Uterus (tissue), 4 donors: ENCODE measurements around the gene HID1. TPM values are rescaled to one million over a fixed set of nuclear protein-coding genes. Genes with fewer than 3 reads are reported as not detected.
A peak's percentile ranks its signal among the peaks of the same experiment; 100 is the strongest.

ENCODE experiments used
- DNase-seq, 2 donors: peaks; one replicate each; pipeline ENCODE4 v3.0.0-alpha.2; 2019 to 2020
- H3K27ac ChIP-seq, 2 donors: fragments of 200-600 bp; sonication (generic); 1 replicate in 1 of 2; 2 replicates in 1 of 2; pipeline ENCODE4 v1.5.1; 2016 to 2018
- H3K27me3 ChIP-seq, 2 donors: fragments of 200-600 bp; sonication (generic); one replicate each; pipeline ENCODE4 v1.5.1; 2018 to 2019; ENCODE audit warnings: control low read depth in 1 of 2
- H3K36me3 ChIP-seq, 2 donors: fragments of 200-600 bp; sonication (generic); one replicate each; pipeline ENCODE4 v1.5.1; 2019; ENCODE audit warnings: control low read depth in 1 of 2
- H3K4me1 ChIP-seq, 2 donors: fragments of 200-600 bp; sonication (generic); one replicate each; pipeline ENCODE4 v1.5.1; 2018 to 2019; ENCODE audit warnings: control low read depth in 1 of 2
- H3K4me3 ChIP-seq, 2 donors: fragments of 200-600 bp; sonication (generic); 1 replicate in 1 of 2; 2 replicates in 1 of 2; pipeline ENCODE4 v1.5.1; 2018 to 2019; ENCODE audit warnings: mild to moderate bottlenecking in 1 of 2
- H3K9me3 ChIP-seq, 2 donors: fragments of 200-600 bp; sonication (generic); one replicate each; pipeline ENCODE4 v1.5.1; 2019; ENCODE audit warnings: control low read depth in 1 of 2
- POLR2A ChIP-seq, 2 donors: fragments of 450-650 bp; IDR thresholded peaks; one replicate each; pipeline ENCODE4 v1.6.1; 2016; ENCODE audit warnings: antibody characterized with exemption in 2 of 2, mild to moderate bottlenecking in 1 of 2, moderate library complexity in 1 of 2
- intact Hi-C: fragments of 100-400 bp; cut with DNase I; formaldehyde crosslinking; loops from one replicate; pipeline ENCODE4 v1.15.1; 2023; ENCODE audit warnings: low total_unique reads
- total RNA-seq, 4 donors: library from RNA; depleted of rRNA in 3 of 4; stranded (reverse); fragments of >200 nt in 3 of 4; gene quantifications; one replicate each; pipeline versions ENCODE4 v1.1.0 to v1.2.4, GENCODE V29; 2014 to 2023
- TF ChIP-seq, protein P1 (sequence below), 4 experiments: fragments of 200-600 bp in 2 of 4; fragments of 450-650 bp in 2 of 4; sonication (generic) in 2 of 4; IDR thresholded peaks; one replicate each; pipeline ENCODE4 v1.5.1; 2016 to 2019; ENCODE audit warnings: antibody characterized with exemption in 4 of 4, mild to moderate bottlenecking in 2 of 4, moderate library complexity in 1 of 4
- donor health status: DM: yes; HTN: yes; CAD: no.

The HID1 gene
- total RNA-seq, 4 donors from 2014 or later: 4.4 to 46.2 (median 22.6) TPM

DNA sequence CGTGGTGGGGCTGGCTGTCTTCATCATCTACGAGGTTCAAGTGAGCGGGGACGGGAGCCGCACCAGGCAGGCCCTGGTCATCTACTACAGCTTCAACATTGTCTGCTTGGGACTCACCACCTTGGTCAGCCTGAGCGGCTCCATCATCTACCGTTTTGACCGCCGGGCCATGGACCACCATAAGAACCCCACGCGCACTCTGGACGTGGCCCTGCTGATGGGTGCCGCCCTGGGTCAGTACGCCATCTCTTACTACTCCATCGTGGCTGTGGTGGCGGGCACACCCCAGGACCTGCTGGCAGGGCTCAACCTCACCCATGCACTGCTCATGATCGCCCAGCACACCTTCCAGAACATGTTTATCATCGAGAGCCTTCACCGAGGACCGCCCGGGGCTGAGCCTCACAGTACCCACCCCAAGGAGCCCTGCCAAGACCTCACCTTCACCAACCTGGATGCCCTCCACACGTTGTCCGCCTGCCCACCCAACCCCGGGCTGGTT, 42.0 kb downstream of the HID1 start:
- DNase-seq: no peak
- H3K27ac ChIP-seq: no peak overlapping the region
- H3K4me3 ChIP-seq: no peak overlapping the region
- H3K9me3 ChIP-seq: no peaks in the 10 kb centered on the region
- H3K27me3 ChIP-seq: peaks cover 0 to 13% of the 10 kb centered on the region in 2 donors
- no peaks in the 10 kb centered on the region for H3K36me3 ChIP-seq
- no peaks in the 10 kb centered on the region for H3K4me1 ChIP-seq
- TF ChIP-seq POLR2A (IDR thresholded peaks at IDR 0.05): no peak
- TF ChIP-seq, protein P1, sequence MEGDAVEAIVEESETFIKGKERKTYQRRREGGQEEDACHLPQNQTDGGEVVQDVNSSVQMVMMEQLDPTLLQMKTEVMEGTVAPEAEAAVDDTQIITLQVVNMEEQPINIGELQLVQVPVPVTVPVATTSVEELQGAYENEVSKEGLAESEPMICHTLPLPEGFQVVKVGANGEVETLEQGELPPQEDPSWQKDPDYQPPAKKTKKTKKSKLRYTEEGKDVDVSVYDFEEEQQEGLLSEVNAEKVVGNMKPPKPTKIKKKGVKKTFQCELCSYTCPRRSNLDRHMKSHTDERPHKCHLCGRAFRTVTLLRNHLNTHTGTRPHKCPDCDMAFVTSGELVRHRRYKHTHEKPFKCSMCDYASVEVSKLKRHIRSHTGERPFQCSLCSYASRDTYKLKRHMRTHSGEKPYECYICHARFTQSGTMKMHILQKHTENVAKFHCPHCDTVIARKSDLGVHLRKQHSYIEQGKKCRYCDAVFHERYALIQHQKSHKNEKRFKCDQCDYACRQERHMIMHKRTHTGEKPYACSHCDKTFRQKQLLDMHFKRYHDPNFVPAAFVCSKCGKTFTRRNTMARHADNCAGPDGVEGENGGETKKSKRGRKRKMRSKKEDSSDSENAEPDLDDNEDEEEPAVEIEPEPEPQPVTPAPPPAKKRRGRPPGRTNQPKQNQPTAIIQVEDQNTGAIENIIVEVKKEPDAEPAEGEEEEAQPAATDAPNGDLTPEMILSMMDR (IDR thresholded peaks at IDR 0.05): no peak
- intact Hi-C loops: no loop called here

DNA sequence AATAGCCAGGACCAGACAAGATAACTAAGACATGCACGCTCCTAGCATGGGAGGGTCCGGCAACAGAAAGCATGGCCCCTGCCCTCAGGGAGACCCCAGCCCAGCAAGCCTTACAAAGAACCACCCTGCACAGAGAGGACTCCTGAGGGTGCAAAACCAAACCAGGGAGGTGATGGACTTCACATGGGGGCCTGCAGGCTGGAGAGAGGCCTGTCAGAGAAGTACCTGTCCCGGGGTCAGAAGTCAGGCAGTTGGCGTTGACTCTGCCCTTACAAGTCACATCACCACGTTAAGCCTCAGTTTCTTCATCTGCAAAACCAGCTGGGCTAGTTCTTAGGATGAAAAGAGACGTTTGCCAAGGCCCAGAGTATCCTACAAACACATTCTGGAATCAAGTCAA, 43.8 kb downstream of the HID1 start:
- no peak overlapping the region for H3K4me3 ChIP-seq
- no peaks in the 10 kb centered on the region for H3K36me3 ChIP-seq
- peaks cover 0 to 2% of the 10 kb centered on the region in 2 donors for H3K27me3 ChIP-seq
- no peak overlapping the region for H3K27ac ChIP-seq
- intact Hi-C loops: no loop called here
- no peaks in the 10 kb centered on the region for H3K9me3 ChIP-seq
- peaks cover 0 to 4% of the 10 kb centered on the region in 2 donors for H3K4me1 ChIP-seq
- TF ChIP-seq, protein P1 (IDR thresholded peaks at IDR 0.05): no peak
- TF ChIP-seq POLR2A (IDR thresholded peaks at IDR 0.05): no peak
- no peak for DNase-seq

DNA sequence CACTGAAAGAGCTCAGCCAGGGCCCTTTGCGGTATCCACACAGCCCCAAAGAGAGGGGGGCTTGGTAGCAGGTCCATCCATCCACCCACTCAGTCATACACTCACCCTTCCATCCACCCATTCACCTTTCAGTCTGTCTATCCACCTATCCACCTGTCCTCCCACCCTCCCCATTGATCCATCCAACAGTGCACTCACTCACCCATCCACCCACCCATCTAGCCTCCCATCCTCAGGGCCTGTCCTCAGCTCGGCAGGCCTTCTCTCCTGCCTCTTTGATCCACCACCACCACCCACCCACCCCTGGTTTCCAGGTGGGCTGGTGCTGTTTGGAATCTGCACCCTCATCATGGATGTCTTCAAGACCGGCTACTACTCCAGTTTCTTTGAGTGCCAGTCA, 47.3 kb downstream of the HID1 start:
- Histone ChIP-seq H3K27me3 (no peaks in the 10 kb centered on the region), H3K4me1 (peaks cover 0 to 11% of the 10 kb centered on the region in 2 donors), H3K4me3 (no peak overlapping the region), H3K9me3 (no peaks in the 10 kb centered on the region), H3K27ac (no peak overlapping the region), H3K36me3 (no peaks in the 10 kb centered on the region)
- intact Hi-C loops: no loop called here
- TF ChIP-seq POLR2A (IDR thresholded peaks at IDR 0.05): no peak
- TF ChIP-seq, protein P1 (IDR thresholded peaks at IDR 0.05): no peak
- DNase-seq: no peak

DNA sequence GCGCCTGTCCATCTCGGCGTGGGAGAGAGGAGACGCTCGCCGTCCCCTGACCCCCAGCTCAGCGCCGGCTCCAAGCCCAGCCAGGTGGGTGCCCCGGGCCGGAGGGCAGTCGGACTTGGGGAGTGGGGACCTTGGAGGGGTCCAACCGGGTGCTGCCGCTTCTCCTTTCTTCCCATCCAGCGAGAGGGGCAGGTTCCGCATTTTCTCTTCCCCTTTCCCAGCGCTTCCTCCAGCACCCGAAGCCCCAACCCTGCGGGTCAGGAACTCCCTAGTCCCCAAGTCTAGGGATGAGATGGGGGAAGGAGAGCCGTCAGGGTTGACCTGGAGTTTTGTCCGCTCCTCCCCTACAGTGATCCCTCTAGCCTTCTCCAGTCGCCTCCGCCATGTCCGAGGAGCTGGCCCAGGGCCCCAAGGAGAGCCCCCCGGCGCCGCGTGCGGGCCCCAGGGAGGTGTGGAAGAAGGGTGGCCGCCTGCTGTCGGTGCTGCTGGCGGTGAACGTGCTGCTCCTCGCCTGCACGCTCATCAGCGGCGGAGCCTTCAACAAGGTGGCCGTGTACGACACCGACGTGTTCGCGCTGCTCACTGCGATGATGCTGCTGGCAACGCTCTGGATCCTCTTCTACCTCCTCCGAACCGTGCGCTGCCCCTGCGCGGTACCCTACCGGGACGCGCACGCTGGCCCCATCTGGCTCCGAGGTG, 48.2 kb downstream of the HID1 start, which contains the start of gene OTOP2:
TSS of gene OTOP2 (plus strand) at position 24 of the 699 bp plus-strand sequence. CDS start at position 384, 360 bp downstream.
- Histone ChIP-seq H3K9me3 (no peaks in the 10 kb centered on the region), H3K27ac (no peak within 1 kb of the TSS), H3K36me3 (no peaks in the 10 kb centered on the region), H3K4me1 (peaks cover 0 to 11% of the 10 kb centered on the region in 2 donors), H3K27me3 (no peaks in the 10 kb centered on the region), H3K4me3 (peak within 1 kb of the TSS; percentile 27 to 32)
- no peak for DNase-seq
- no peak for TF ChIP-seq POLR2A (IDR thresholded peaks at IDR 0.05)
- TF ChIP-seq, protein P1 (IDR thresholded peaks at IDR 0.05): no peak
- intact Hi-C loops: no loop called here

DNA sequence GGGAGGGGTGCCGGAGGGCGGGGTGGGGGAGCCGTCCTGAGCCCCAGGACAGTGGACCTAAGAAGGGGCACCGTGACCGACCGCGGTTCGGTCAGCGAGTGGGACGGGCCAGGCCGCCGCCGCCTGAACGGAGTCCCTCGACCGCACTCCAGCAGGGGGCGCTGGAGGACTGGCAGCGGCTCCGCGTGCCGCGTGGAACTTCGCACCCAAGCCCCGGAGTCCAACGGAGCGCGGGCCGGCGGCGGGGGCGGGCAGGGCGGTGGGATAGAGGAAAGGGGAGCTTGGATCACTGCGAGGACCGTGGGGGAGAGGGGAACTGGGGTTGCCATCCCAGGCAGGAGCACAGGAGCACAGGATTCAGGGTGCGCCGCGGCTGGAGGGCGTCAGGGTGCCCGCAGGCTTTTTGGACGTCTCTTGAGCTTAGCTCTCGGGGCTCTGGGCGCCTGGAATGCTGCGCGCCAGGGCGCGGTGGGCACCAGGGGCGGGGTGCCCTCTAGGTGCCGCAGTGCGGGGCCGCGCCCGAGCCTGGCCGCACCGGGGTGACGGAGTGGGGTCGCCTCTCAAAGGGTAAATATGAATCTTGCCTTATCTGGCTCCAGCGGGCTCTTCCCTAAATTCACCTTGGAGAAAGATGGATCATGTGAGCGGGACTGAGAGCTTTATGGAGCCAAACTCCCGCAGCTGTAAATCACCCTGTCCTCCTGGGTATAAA, 48.9 kb downstream of the HID1 start:
- no peaks in the 10 kb centered on the region for H3K9me3 ChIP-seq
- TF ChIP-seq, protein P1 (IDR thresholded peaks at IDR 0.05): peak; percentile 62 to 84 (median 72)
- TF ChIP-seq POLR2A (IDR thresholded peaks at IDR 0.05): no peak
- peak; percentile 59 to 62 for DNase-seq
- H3K36me3 ChIP-seq: no peaks in the 10 kb centered on the region
- no peaks in the 10 kb centered on the region for H3K27me3 ChIP-seq
- H3K27ac ChIP-seq: no peak overlapping the region
- H3K4me1 ChIP-seq: peaks cover 0 to 11% of the 10 kb centered on the region in 2 donors
- intact Hi-C loops: no loop called here
- H3K4me3 ChIP-seq: peak overlapping the region; percentile 27 to 32
